HG02642 (cell line): Measurements from ENCODE around the gene TRAIP.
"Not testable (repeated sequence)": the region's sequence is repeated elsewhere in the genome, so short reads cannot be mapped to it uniquely, and the experiment has no call there.

ENCODE experiments used
- ATAC-seq: cut with Tn5 transposase; IDR thresholded peaks from one replicate; pipeline ENCODE4 v1.9.1; 2021; ENCODE audit warnings: mild to moderate bottlenecking; ENCODE audit not compliant: unreplicated experiment, poor library complexity

TRAIP gene

GRCh38 chr3:49793486-49794085 is 62.8 kb downstream of the TRAIP start:
- no peak for ATAC-seq

- ATAC-seq: no peak
These were observed 63.8 kb downstream of the TRAIP start for GRCh38 chr3:49792371-49793150.

GRCh38 chr3:49791571-49791970 is 64.8 kb downstream of the TRAIP start:
- no peak for ATAC-seq

- ATAC-seq: no peak
These were observed 65.5 kb downstream of the TRAIP start for GRCh38 chr3:49790626-49791411.

GRCh38 chr3:49788056-49788455 is 68.3 kb downstream of the TRAIP start:
- no peak for ATAC-seq

- ATAC-seq: no peak
These were observed 68.8 kb downstream of the TRAIP start for GRCh38 chr3:49787536-49787935.

GRCh38 chr3:49787182-49787464 is 69.2 kb downstream of the TRAIP start:
- ATAC-seq: no peak

- peak; percentile 98 for ATAC-seq
These were observed 69.8 kb downstream of the TRAIP start, which contains the start of gene IP6K1 for GRCh38 chr3:49786357-49787181. IP6K1 (minus strand) TSS chr3:49786542; CDS start chr3:49748040, 38,502 bp downstream.

GRCh38 chr3:49785565-49786356 is 70.6 kb downstream of the TRAIP start:
- ATAC-seq: peak; percentile 55

- ATAC-seq: not testable (repeated sequence)
These were observed 74.1 kb downstream of the TRAIP start for GRCh38 chr3:49782277-49782676.

GRCh38 chr3:49781415-49782199 is 74.8 kb downstream of the TRAIP start:
- no peak for ATAC-seq

- not testable (repeated sequence) for ATAC-seq
These were observed 75.4 kb downstream of the TRAIP start for GRCh38 chr3:49780975-49781365.

- no peak for ATAC-seq
These were observed 76.0 kb downstream of the TRAIP start for GRCh38 chr3:49780080-49780974.

GRCh38 chr3:49779358-49780079 is 76.8 kb downstream of the TRAIP start:
- no peak for ATAC-seq
